GM19193 (cell line): ENCODE measurements around the gene PRKAG2.

Experiments
- POLR2A ChIP-seq: IDR thresholded peaks from 4 replicates; pipeline ENCODE4 v1.6.1; 2011; ENCODE audit not compliant: insufficient read depth, insufficient read length; ENCODE audit errors: extremely low read depth

PRKAG2 gene

DNA sequence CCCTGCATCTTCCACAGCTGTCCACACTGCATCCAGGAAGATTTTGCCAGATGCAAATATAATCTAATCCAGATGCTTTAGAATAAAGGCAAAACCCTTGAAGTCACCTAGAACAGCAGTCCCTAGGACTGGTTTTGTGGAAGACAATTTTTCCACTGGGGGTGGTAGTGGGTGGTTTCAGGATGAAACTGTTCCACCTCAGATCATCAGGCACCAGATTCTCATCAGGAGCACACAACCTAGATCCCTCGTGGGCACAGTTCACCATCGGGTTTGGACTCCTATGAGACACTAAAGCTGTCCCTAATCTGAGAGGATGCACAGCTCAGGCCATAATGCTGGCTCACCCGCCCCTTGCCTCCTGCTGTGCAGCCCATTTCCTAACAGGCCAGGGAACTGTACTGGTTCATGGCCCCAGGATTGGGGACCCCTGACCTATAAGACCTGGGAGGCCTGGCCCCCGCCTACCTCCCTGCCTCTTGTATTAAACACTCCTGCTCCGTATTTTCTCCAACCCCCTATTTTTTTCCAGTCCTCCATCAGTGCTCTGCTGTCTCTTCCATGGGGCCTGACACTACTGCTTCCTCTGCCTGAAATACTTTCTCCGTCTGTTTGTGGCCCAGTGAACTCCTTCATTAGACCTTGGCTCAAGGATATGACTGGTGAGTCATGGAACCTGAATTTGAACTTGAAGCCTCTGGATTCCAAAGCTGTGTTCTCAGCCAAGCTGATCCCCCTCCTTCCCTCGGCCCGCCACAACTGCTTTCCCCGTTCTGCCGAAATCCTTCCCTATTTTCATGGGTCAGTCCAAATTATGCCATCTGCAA lies 277.3 kb downstream of the PRKAG2 start:
- TF ChIP-seq POLR2A: no peak

DNA sequence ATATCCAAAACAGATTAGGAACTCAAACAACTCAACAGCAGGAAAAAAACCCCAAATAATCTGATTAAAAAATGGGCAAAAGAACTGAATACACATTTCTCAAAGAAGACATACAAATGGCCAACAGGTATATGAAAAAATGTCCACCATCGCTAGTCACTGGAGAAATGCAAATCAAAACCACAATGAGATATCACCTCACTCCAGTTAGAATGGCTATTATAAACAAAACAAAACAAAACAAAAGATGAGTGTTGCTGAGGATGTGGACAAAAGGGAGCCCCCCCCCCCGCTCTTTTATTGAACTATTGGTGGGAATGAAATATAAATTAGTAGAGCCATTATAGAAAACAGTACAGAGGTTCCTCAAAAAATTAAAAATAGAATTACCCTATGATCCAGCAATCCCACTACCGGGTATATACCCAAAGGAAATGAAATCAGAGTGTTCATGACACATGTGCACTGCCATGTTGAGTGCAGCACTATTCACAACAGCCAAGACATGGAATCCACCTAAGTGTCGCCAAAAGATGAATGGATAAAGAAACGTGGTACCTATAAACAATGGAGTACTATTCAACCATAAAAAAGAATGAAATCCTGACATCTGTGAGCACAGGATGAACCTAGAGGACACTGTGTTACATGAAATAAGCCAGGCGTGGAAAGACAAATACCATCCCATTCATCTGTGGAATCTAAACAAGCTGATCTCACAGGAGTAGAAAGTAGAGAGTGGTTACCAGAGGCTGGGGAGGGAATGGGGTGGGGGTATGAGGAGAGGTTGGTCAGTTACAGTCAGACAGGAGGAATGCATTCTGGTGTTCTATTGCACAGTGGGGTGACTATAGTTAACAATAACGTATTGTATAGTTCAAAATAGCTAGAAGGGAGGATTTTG lies 279.1 kb downstream of the PRKAG2 start:
- TF ChIP-seq POLR2A: no peak

DNA sequence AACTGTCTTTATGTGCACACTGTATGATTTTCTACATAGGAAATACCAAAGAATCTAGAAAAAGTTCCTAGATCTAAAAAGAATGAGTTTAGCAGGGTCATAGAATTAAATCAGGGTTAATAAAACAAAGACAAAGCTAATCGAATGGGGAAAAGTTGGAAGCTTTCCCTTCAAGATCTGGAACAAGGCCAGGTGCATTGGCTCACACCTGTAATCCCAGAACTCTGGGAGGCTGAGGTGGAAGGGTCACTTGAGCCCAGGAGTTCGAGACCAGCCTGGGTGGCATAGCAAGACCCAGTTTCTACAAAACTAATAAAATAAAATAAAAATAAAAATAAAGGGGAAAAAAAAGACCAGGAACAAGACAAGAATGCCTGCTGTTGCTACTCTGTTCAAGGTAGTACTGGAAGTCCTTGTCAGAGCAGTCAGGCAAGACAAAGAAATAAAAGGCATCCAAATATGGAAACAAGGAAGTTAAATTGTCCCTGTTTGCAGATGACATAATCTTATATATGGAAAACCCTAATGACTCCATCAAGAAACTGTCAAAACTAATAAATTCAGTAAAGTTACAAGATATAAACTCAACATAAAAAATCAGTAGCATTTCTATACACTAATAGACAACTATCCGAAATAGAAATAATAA lies 281.1 kb downstream of the PRKAG2 start:
- no peak for TF ChIP-seq POLR2A

DNA sequence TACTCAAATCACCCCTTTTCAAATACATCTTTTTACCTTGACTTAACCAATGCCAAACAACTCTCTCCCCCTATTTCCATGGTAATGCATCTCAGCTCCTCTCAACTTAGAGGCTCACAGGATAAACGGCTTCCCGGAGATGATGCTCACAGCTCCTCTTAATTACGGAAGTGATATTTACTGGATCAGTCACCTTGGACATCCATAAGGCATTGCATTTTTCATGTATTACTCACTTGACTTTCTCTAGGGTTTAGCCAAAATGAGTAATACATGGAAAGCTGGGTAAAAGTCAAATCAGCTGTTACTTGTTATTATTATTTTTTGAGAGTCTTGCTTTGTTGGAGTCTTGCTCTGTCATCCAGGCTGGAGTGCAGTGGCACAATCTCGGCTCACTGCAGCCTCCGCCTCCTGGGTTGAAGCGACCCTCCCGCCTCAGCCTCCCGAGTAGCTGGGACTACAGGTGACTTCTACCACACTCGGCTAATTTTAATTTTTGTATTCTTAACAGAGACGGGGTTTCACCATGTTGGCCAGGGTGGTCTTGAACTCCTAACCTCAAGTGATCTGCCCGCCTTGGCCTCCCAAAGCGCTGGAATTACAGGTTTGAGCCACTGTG lies 283.9 kb downstream of the PRKAG2 start:
- TF ChIP-seq POLR2A: no peak

DNA sequence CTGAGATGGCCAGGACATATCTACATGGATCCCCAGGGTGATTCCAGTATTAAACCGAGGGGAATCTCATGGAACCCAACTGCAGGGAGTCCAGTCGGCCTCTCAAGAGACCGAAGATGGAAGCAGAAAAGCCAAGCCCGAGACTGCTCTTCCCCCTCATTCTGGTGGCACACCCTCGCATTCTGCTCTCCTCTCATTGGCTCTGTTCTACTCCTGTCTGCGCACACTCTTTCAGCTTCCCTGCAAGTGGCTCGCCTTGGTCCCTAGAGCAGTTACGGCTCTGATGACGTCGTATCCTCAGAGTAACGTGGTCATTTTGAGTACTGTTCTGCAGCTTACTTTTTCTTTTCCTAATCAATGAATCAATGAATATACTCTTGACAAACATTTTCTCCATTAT lies 284.6 kb downstream of the PRKAG2 start:
- no peak for TF ChIP-seq POLR2A

DNA sequence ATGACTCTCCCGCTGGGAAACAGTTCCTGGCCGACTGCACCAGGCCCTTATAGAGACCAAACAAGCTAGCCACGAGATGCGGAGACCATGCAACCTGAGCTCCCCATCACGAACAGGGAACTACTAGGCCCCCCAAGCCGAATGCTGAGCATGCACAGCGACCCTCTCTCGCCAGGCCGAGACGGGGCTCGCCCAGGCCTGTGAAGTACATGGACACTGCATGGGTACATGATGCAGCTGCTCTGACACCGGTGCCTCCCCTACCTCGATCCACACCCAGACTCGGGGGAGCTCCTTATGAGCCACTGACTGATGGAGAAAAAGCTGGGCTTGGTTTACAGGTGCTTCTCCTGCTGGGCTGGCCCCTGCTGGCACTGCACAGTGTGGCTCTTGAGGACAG lies 285.0 kb downstream of the PRKAG2 start:
- no peak for TF ChIP-seq POLR2A

DNA sequence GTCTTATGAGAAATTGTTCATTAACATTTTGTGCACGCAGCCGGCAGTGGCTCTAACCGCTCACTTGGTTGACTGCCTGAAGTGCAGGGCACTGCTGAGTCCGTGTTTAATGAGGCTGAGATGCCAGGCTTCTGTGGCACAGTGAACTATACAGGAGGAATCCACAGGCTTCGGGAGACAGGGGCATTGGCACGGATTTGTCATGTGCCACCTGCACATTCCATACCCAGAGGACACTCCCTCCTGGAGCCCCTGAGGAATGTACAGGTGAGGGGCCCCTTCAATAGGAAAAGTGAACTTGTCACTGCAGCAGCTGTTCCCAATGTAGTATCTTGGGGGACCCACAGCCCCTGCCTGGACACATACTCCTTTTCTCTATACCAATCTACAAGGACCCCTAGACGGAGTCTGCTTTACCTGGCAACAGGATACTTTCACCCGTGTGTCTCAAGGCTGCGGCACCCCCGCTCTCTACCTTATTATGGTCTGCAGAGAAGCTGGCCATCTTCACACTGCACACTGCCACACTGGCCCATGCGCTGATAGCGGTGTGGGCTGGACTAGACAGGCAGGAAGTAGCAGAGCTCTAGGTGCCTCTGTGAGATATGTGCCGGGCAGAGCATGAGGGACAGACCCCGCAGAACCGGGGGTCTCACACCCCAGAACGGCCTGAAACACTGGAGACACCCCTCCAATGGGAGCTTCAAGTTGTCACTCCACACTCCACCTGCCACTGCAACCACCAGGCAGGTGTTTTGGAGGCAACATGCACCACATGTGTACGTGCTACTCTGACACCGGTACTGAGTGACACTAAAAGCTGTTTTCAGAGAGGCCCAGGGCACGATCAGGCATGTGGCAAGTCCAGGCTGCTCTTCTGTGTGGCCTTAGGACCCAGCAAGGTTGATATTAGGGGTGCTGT lies 285.8 kb downstream of the PRKAG2 start:
- TF ChIP-seq POLR2A: no peak

DNA sequence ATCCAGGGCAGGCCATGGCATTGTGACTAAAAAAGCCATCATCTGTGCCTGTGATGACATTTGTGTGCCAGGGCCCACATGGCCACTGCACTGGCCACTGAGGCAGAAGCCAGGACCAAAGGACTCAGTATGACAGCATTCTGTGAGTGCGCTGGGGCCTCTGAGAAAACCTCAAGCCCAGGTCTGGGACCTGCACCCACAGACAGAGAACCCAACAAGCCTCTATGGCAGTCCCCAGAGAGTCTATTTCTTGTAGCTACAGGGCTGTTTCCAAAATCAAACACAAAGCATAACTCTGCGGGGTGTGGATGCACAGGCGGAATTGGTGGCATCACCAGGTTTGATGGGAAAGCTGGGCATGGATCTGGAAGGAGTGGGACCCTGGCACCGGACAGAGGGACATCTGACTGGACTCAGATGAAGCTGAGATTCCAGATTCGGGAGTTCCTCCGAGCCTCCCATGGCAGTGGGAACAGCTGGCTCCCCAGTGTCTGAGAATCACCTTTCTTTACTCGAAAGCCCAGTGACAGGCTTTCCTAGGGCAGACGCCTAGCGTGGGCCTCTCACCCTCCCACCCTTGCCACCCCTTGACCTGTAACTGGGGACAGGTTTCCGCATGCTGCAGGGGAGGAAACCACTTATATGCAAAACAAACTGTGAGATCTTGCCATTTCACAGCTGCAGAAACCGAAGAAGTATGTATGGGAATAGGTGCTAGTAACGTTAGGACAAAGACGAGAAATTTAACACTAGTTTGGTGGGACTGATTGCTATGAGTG lies 286.7 kb downstream of the PRKAG2 start:
- no peak for TF ChIP-seq POLR2A

DNA sequence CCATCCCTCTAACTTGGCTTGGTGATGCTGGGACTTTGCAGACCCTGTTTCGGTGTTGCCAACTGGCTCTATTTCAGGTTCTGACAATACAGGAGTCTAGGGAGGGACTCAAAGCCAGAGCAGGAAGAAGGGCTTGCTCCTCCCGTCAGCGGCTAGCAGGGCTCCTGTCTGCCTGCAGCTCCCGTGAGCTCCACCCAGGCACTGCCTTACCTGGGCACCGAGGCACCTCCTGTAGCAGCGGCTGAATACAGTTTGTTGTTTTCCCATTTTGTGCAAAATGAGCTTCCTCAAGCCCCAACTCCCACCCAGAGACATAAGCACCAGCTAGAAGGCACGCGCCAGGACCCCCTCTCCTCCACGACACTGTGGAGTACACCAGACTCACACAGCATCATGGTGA lies 287.9 kb downstream of the PRKAG2 start:
- TF ChIP-seq POLR2A: no peak

DNA sequence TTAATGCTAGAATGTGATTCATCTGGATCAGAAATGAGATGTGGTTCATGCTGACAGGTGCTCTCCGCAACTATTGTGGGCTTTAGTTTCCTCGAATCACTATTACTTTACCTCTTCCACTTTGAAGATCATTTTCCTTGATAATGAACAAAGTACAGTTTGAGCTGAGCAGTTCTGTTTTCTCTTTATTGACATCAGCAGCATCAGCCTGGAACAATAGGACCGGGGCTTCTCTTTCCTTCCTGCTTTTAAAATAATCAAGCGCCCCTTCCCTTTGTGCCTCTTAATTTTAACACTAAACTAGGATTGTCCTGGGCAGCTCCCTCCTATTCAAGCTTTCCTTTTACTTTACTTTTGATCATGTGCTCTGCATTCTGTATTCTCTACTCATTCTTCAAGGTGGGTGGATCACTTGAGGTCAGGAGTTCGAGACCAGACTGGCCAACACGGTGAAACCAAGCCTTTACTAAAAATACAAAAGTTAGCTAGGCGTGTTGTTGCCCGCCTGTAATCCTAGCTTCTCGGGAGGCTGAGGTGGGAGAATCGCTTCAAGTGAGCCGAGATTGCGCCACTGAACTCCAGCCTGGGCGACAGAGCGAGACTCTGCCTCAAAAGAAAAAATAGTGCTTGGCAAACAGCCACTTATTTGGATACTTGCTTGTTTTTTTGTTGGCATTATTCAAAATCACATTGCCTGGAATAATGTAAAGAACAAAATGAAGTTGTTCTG lies 290.2 kb downstream of the PRKAG2 start:
- TF ChIP-seq POLR2A: no peak

DNA sequence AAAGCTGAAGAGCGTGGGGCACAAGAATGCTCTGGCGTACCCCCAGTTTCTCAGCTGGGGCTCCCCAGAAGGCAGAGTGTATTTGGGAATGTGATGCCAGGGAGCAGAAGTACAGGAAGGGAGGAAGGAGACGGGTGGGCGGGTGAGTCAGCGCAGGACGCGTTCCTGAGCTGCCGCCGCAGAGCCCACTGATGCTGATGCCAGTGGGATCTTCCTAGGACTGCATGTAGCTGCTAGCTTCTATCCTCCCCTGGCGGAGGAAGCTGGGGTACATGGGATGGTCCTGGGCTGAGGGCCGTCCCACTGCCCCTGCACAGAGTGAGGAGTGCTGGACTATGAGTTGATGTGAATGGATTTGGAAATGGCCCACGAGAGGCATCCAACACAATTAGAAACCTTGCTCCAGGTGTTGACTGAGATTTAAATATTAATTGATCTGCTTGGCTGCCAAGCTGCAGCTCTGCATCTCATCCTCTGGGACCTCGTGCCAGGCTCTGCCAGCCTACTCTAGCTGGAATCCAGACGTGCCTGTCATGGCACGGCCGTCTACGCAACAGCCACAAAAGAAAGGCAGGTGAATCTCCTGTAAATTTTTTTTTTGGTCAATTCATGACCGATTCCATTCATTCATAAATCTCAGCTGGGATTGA lies 291.0 kb downstream of the PRKAG2 start:
- no peak for TF ChIP-seq POLR2A

DNA sequence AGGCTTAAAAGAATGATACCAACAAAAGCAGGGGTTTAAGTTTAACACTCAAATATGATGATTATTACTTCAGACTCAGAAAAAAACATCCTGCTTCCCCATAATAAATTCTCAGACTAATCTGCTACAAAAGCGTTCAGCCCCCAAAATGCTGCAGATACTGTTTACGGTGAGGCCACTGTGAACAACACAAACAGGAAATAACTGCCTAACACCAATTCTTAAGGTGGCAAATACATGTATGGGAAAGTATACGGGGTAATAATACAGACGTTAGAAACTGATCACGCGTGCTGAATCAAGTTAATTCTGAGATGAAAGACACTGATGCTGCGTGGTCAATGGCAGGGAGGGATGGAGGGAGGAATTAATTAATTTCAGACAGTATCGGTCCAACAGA lies 295.2 kb downstream of the PRKAG2 start:
- no peak for TF ChIP-seq POLR2A

DNA sequence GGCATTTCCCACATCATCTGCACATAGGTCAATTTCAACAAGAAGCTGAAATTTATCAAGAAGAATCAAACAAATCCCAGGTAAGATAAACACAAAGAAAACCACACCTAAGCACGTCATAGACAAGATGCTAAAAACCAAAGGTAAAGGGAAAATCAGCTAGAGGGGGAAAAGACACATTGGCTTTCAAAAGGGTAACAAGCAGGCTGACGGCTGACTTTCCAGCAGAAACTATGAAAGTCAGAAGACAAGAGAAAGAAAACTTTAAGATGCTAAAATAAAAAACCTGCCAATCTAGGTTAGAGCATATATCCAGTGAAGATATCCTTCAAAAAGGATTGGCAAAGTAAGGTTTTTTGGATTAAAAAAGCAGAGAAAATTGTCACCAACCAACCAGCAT lies 297.3 kb downstream of the PRKAG2 start:
- no peak for TF ChIP-seq POLR2A

DNA sequence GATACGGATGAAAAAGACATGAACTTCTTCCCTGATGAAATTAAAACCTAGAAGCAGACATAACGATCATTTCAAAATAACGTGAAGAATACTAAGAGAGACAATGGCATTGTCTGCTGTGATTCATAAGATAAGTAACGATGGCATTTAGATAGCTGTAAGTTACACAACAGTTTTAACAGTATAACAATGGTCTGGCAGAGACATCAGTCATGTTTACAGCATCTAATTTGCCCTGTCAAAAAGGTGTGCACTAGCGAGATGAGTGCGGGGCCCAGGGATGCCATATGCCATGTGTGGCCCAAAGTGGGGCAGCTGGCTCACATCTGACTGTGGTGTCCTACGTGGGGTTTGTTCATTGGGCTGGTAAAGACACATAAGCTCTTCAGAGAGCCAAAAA lies 301.5 kb downstream of the PRKAG2 start:
- no peak for TF ChIP-seq POLR2A
